Measurements from ENCODE around the gene ERC2. TPM values are rescaled to one million over a fixed set of nuclear protein-coding genes. Genes with fewer than 3 reads are reported as not detected.

ERC2 gene
- total and polyA plus RNA-seq, 2 of the 13 experiments (the other 11 are each of a cell fraction or from before 2014, with no cell fraction given), result 0.16 to 0.22 TPM

- Histone ChIP-seq H3K79me2 (ENCODE audit: insufficient read depth, low read length) (no peaks in the 10 kb centered on the region), H3K27me3 (ENCODE audit: control insufficient read depth in 1 of 2, insufficient read depth in 2 of 2, low read length in 2 of 2) (no peaks in the 10 kb centered on the region), H3K4me3 (replicated peaks in 1 of 3; ENCODE audit: insufficient read depth in 1 of 3, low read depth in 2 of 3, low read length in 3 of 3) (no peak overlapping the region), H3K9ac (ENCODE audit: insufficient read depth, low read depth, low read length) (no peak overlapping the region), H2AFZ (ENCODE audit: low read length) (no peak overlapping the region), H4K20me1 (ENCODE audit: insufficient read depth, low read length) (no peaks in the 10 kb centered on the region), H3K27ac (ENCODE audit: extremely low read length, insufficient read depth, low read length) (no peak overlapping the region), H3K4me2 (ENCODE audit: low read depth, low read length) (no peak overlapping the region), H3K4me1 (ENCODE audit: insufficient read depth, low read length) (no peaks in the 10 kb centered on the region), H3K36me3 (replicated peaks in 1 of 2; ENCODE audit: control insufficient read depth in 1 of 2, insufficient read depth in 2 of 2, low read length in 2 of 2) (no peaks in the 10 kb centered on the region), H3K9me3 (ENCODE audit: low read length) (no peaks in the 10 kb centered on the region)
- ChIA-PET CTCF (ENCODE audit: low intra/inter-chr PET ratio, low total read pairs) (interaction anchor here (2.4 kb wide), 1 partner anchor 262 kb away, joined by 10 read pairs; no protein-coding TSS in a partner anchor), POLR2A (no interaction called here)
- FAIRE-seq (peak; percentile 34), DNase-seq (ENCODE audit: low spot score) (no peak), ATAC-seq (no peak)
- no TSS peak for BruUV-seq (replicated peaks)
- TF ChIP-seq ARNT2 (CRISPR knock-in tag; IDR thresholded peaks at IDR 0.05; ENCODE audit: low read depth), result no peak
- TF ChIP-seq ZNF775 (CRISPR knock-in tag; IDR thresholded peaks at IDR 0.05; ENCODE audit: borderline replicate concordance), result no peak
- TF ChIP-seq RNF2 (conservative IDR thresholded peaks at IDR 0.05; ENCODE audit: low read depth), result no peak
- no peak for TF ChIP-seq ZNF597 (CRISPR knock-in tag; IDR thresholded peaks at IDR 0.05)
- no peak for TF ChIP-seq HMG20A (CRISPR knock-in tag; IDR thresholded peaks at IDR 0.05; ENCODE audit: borderline replicate concordance)
- TF ChIP-seq RBFOX2 (IDR thresholded peaks at IDR 0.05; ENCODE audit: low read depth, low read length), result no peak
- no peak for TF ChIP-seq NR2C2 (CRISPR knock-in tag; IDR thresholded peaks at IDR 0.05; ENCODE audit: borderline replicate concordance)
- TF ChIP-seq, protein P1, sequence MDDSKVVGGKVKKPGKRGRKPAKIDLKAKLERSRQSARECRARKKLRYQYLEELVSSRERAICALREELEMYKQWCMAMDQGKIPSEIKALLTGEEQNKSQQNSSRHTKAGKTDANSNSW (CRISPR knock-in tag; IDR thresholded peaks at IDR 0.05; ENCODE audit: borderline replicate concordance), result no peak
- no peak for TF ChIP-seq CEBPZ (IDR thresholded peaks at IDR 0.05; ENCODE audit: low read length)
- no peak for TF ChIP-seq TOE1 (CRISPR knock-in tag; IDR thresholded peaks at IDR 0.05)
- TF ChIP-seq ZNF407 (CRISPR knock-in tag; IDR thresholded peaks at IDR 0.05; ENCODE audit: not compliant biosample characterization), result no peak
- in situ Hi-C loops (cut with HindIII; ENCODE audit: extremely low pct_ligation_motif_present, low pct_unique_long_range_greater_than_20kb), result loop anchor here (10.0 to 25.0 kb wide), 2 partner anchors 262 to 885 kb away; partner anchors contain the start of gene WNT5A
- intact Hi-C loops (cut with micrococcal nuclease; ENCODE audit: unreplicated experiment), result loop anchor here (2.0 kb wide), 1 partner anchor 892 kb away; no protein-coding TSS in a partner anchor
Measured at GRCh38 chr3:55746808-55747413, 721.4 kb downstream of the ERC2 start.
